Heart right ventricle (tissue), 16 donors: ENCODE measurements around the gene RAI14. TPM values are rescaled to one million over a fixed set of nuclear protein-coding genes. Genes with fewer than 3 reads are reported as not detected.

Experiments
- ATAC-seq, 8 donors: fragments of 200-7000 bp; cut with Tn5 transposase; one replicate each; pipeline ENCODE4 v1.9.1; 2020; ENCODE audit warnings: mild to moderate bottlenecking in 8 of 8, moderate library complexity in 8 of 8, moderate number of reproducible peaks in 1 of 8
- DNase-seq, 2 donors: peaks; one replicate each; pipeline ENCODE4 v3.0.0-alpha.2; 2020
- H3K27ac ChIP-seq, 10 donors: fragments of 200-600 bp; sonication (generic) in 2 of 10; one replicate each; pipeline versions ENCODE4 v1.5.0 to v1.8.0; 2020 to 2022; ENCODE audit warnings: mild to moderate bottlenecking in 3 of 10
- H3K27me3 ChIP-seq, 7 donors: fragments of 200-600 bp; one replicate each; pipeline ENCODE4 v1.8.0; 2021 to 2022; ENCODE audit warnings: mild to moderate bottlenecking in 2 of 7
- H3K36me3 ChIP-seq, 9 donors: fragments of 200-600 bp; sonication (generic) in 1 of 9; one replicate each; pipeline versions ENCODE4 v1.5.0 to v1.8.0; 2020 to 2022; ENCODE audit warnings: mild to moderate bottlenecking in 2 of 9
- H3K4me1 ChIP-seq, 9 donors: fragments of 200-600 bp; sonication (generic) in 1 of 9; one replicate each; pipeline versions ENCODE4 v1.5.0 to v1.8.0; 2020 to 2022; ENCODE audit warnings: mild to moderate bottlenecking in 4 of 9
- H3K4me3 ChIP-seq, 10 donors: fragments of 200-600 bp; sonication (generic) in 2 of 10; one replicate each; pipeline versions ENCODE4 v1.5.0 to v1.8.0; 2020 to 2022; ENCODE audit warnings: mild to moderate bottlenecking in 7 of 10, moderate library complexity in 2 of 10
- H3K9me3 ChIP-seq, 11 donors: fragments of 200-600 bp in 10 of 11; sonication (generic) in 2 of 11; one replicate each; pipeline versions ENCODE4 v1.5.0 to v1.8.0; 2013 to 2022; ENCODE audit warnings: mild to moderate bottlenecking in 2 of 11, control low read depth in 1 of 11, moderate library complexity in 1 of 11
- CTCF ChIP-seq, 9 donors: fragments of 200-600 bp; sonication (generic) in 2 of 9; IDR thresholded peaks; one replicate each; pipeline versions ENCODE4 v1.5.0 to v1.8.0; 2021 to 2022; ENCODE audit warnings: antibody characterized with exemption in 9 of 9, mild to moderate bottlenecking in 5 of 9, moderate library complexity in 1 of 9
- WGBS, 2 donors: extraction: QIAGEN DNeasy Blood & Tissue Kit; methylation state at CpG; one replicate each; pipeline ENCODE4 v1.1.7; 2013; ENCODE audit warnings: inconsistent platforms in 1 of 2; 5-methylcytosine and 5-hydroxymethylcytosine counted together
- intact Hi-C, 10 donors: fragments of 100-400 bp; cut with DNase I; formaldehyde crosslinking; loops; one replicate each; pipeline versions ENCODE4 v1.11.1 to v1.14.2; 2022
- polyA plus RNA-seq, 2 donors: library from polyadenylated mRNA; stranded (reverse); fragments of 200-250 nt; gene quantifications; one replicate each; pipeline ENCODE4 v1.2.3, GENCODE V29; 2013
- total RNA-seq, 10 donors: library from RNA; stranded (reverse); fragmentation: NEBNext Ultra II Directional in 3 of 10; extraction: Animal tissue kit (Norgen Biotek cat#: 25700) in 3 of 10; gene quantifications; one replicate each; pipeline versions ENCODE4 v1.2.1 to v1.2.4, GENCODE V29; 2021 to 2023
- donor health status: Arrhythmogenic right ventricular cardiomyopathy.
- donor health status: ischemic (EF 13 %, LVEDD 7.1; RV severe dilation, severe dysfunction).
- donor health status: healthy with polysubstance abuse.
- donor health status: DM: no; HTN: yes; CAD: no.
- donor health status: DM: no; HTN: no; CAD: no.
- donor health status: ischemic (EF 25% LVEDD 6.9; RV normal size, moderate dysfunction).
- donor health status: ischemic (EF 25% LVEDD 5.7; RV mildly dilated, moderate dysfunction).
- donor health status: healthy.
- donor health status: DM: yes; HTN: yes; CAD: no.
- donor health status: Ischemic cardiomyopathy.
- donor health status: ischemic (EF 35%, LVEDD 5.7; RV mildly dilated, moderate dysfunction).
- donor health status: nonischemic (EF 11% LVEDD 7.7; RV severe dilation, severe dysfunction).
- donor health status: DM: yes; HTN: yes; CAD: no.
- donor health status: PGD.
- donor health status: ischemic (EF 29% LVEDD 5.4; RV normal size, mild dysfunction).
- donor health status: nonischemic (EF 23%, LVEDD 6.1; RV moderate dilation, normal function).

Gene RAI14
- total and polyA plus RNA-seq, 12 donors = 3.3 to 25.5 (median 9.3) TPM

GRCh38 chr5:34767180-34767579 is 111.1 kb downstream of the RAI14 start:
- DNase-seq = no peak
- H3K9me3 ChIP-seq = no peaks in the 10 kb centered on the region
- 85 to 92% methylated on average over 7 of the region's 7 CpGs for WGBS, 2 donors
- no peak for ATAC-seq
- peaks cover 0 to 21% (median 8%) of the 10 kb centered on the region in 9 donors for H3K4me1 ChIP-seq
- no peaks in the 10 kb centered on the region for H3K27me3 ChIP-seq
- H3K36me3 ChIP-seq = no peaks in the 10 kb centered on the region
- no peak overlapping the region for H3K27ac ChIP-seq
- H3K4me3 ChIP-seq = no peak overlapping the region
- intact Hi-C loops = loop anchor here in 1 of 10 donors (10.0 kb wide), 1 partner anchor 112 kb away; the partner anchor contains the start of gene RAI14
- TF ChIP-seq CTCF (IDR thresholded peaks at IDR 0.05) = no peak

- no peak for DNase-seq
- no peaks in the 10 kb centered on the region for H3K36me3 ChIP-seq
- intact Hi-C loops = no loop called here
- no peaks in the 10 kb centered on the region for H3K27me3 ChIP-seq
- 87 to 92% methylated on average over 4 of the region's 4 CpGs for WGBS, 2 donors
- H3K4me1 ChIP-seq = peaks cover 0 to 14% (median 5%) of the 10 kb centered on the region in 9 donors
- peaks cover 0 to 11% (median 0%) of the 10 kb centered on the region in 11 donors for H3K9me3 ChIP-seq
- no peak for ATAC-seq
- H3K4me3 ChIP-seq = no peak overlapping the region
- TF ChIP-seq CTCF (IDR thresholded peaks at IDR 0.05) = no peak
- no peak overlapping the region for H3K27ac ChIP-seq
Observed at GRCh38 chr5:34770486-34770885, 114.4 kb downstream of the RAI14 start.

GRCh38 chr5:34771076-34771475 is 114.9 kb downstream of the RAI14 start:
- intact Hi-C loops = no loop called here
- peak in 2 of 8 donors; percentile 16 to 19 for ATAC-seq
- TF ChIP-seq CTCF (IDR thresholded peaks at IDR 0.05) = no peak
- Histone ChIP-seq H3K4me3 (no peak overlapping the region), H3K4me1 (peaks cover 0 to 14% (median 5%) of the 10 kb centered on the region in 9 donors), H3K36me3 (no peaks in the 10 kb centered on the region), H3K9me3 (peaks cover 0 to 11% (median 0%) of the 10 kb centered on the region in 11 donors), H3K27ac (no peak overlapping the region), H3K27me3 (no peaks in the 10 kb centered on the region)
- no peak for DNase-seq
- WGBS, 2 donors = 55 to 59% methylated on average over 5 of the region's 5 CpGs

GRCh38 chr5:34772267-34773098 is 116.4 kb downstream of the RAI14 start:
- Histone ChIP-seq H3K27ac (no peak overlapping the region), H3K27me3 (no peaks in the 10 kb centered on the region), H3K36me3 (no peaks in the 10 kb centered on the region), H3K4me3 (no peak overlapping the region), H3K9me3 (peaks cover 0 to 11% (median 0%) of the 10 kb centered on the region in 11 donors), H3K4me1 (peaks cover 0 to 14% (median 5%) of the 10 kb centered on the region in 9 donors)
- ATAC-seq (no peak), DNase-seq (no peak)
- WGBS, 2 donors = 83 to 88% methylated on average over 4 of the region's 4 CpGs
- TF ChIP-seq CTCF (IDR thresholded peaks at IDR 0.05) = no peak
- intact Hi-C loops = no loop called here
